GM21529 (cell line): ENCODE measurements around the gene PDSS1.
A peak's percentile ranks its signal among the peaks of the same experiment; 100 is the strongest.

Experiments
- ATAC-seq: cut with Tn5 transposase; IDR thresholded peaks from one replicate; pipeline ENCODE4 v1.9.1; 2021; ENCODE audit not compliant: unreplicated experiment

Gene PDSS1

GRCh38 chr10:26698909-26699308 is 1.4 kb downstream of the PDSS1 start:
- no peak for ATAC-seq

GRCh38 chr10:26699631-26700030 is 2.1 kb downstream of the PDSS1 start:
- ATAC-seq: no peak

GRCh38 chr10:26700884-26701630 is 3.6 kb downstream of the PDSS1 start:
- ATAC-seq: no peak

- no peak for ATAC-seq
These were observed 5.6 kb downstream of the PDSS1 start for GRCh38 chr10:26703096-26703495.

- no peak for ATAC-seq
These were observed 6.5 kb downstream of the PDSS1 start for GRCh38 chr10:26703974-26704373.

- no peak for ATAC-seq
These were observed 8.7 kb downstream of the PDSS1 start for GRCh38 chr10:26706206-26706605.

- ATAC-seq: no peak
These were observed 9.4 kb downstream of the PDSS1 start for GRCh38 chr10:26706936-26707335.

GRCh38 chr10:26711324-26711723 is 13.8 kb downstream of the PDSS1 start:
- ATAC-seq: no peak

GRCh38 chr10:26714415-26715136 is 17.1 kb downstream of the PDSS1 start:
- no peak for ATAC-seq

GRCh38 chr10:26715137-26715487 is 17.6 kb downstream of the PDSS1 start:
- ATAC-seq: no peak

GRCh38 chr10:26717476-26717875 is 20.0 kb downstream of the PDSS1 start:
- no peak for ATAC-seq

- no peak for ATAC-seq
These were observed 24.1 kb downstream of the PDSS1 start for GRCh38 chr10:26721561-26721960.

GRCh38 chr10:26723016-26723415 is 25.5 kb downstream of the PDSS1 start:
- ATAC-seq: no peak

- no peak for ATAC-seq
These were observed 28.6 kb downstream of the PDSS1 start for GRCh38 chr10:26725837-26726727.

- ATAC-seq: no peak
These were observed 29.5 kb downstream of the PDSS1 start for GRCh38 chr10:26727005-26727404.

GRCh38 chr10:26728957-26729356 is 31.5 kb downstream of the PDSS1 start:
- ATAC-seq: no peak

- ATAC-seq: no peak
These were observed 31.9 kb downstream of the PDSS1 start for GRCh38 chr10:26729395-26729794.

GRCh38 chr10:26730552-26730951 is 33.1 kb downstream of the PDSS1 start:
- ATAC-seq: no peak

GRCh38 chr10:26733750-26734568 is 36.5 kb downstream of the PDSS1 start:
- no peak for ATAC-seq

GRCh38 chr10:26735435-26735834 is 37.9 kb downstream of the PDSS1 start:
- ATAC-seq: no peak

GRCh38 chr10:26737730-26738129 is 40.2 kb downstream of the PDSS1 start:
- ATAC-seq: peak; percentile 78
